HEK293 (cell line): ENCODE results near the gene ADIRF.

ENCODE experiments used
- HOXA7 ChIP-seq: sonication (generic); formaldehyde crosslinking; IDR thresholded peaks from 2 replicates; pipeline ENCODE4 v1.8.1; 2022; ENCODE audit warnings: missing genetic modification reagents, borderline replicate concordance
- OVOL3 ChIP-seq: fragments of 450-650 bp; formaldehyde crosslinking; IDR thresholded peaks from 2 replicates; pipeline ENCODE4 v1.5.1; 2016; ENCODE audit warnings: missing biosample characterization, missing genetic modification characterization
- PATZ1 ChIP-seq: fragments of 450-650 bp; formaldehyde crosslinking; IDR thresholded peaks from 2 replicates; pipeline ENCODE4 v1.5.1; 2016; ENCODE audit warnings: missing biosample characterization, missing genetic modification characterization
- PRDM2 ChIP-seq: fragments of 450-650 bp; formaldehyde crosslinking; IDR thresholded peaks from 2 replicates; pipeline ENCODE4 v1.5.1; 2016; ENCODE audit warnings: missing biosample characterization, missing genetic modification characterization, borderline replicate concordance
- YY1 ChIP-seq: fragments of 450-650 bp; formaldehyde crosslinking; IDR thresholded peaks from 2 replicates; pipeline ENCODE4 v1.5.1; 2018; ENCODE audit warnings: missing biosample characterization, missing genetic modification characterization
- ZBTB20 ChIP-seq: fragments of 450-650 bp; formaldehyde crosslinking; IDR thresholded peaks from 2 replicates; pipeline ENCODE4 v1.5.1; 2016; ENCODE audit warnings: missing biosample characterization, missing genetic modification characterization
- ZNF146 ChIP-seq: fragments of 450-650 bp; formaldehyde crosslinking; IDR thresholded peaks from 2 replicates; pipeline ENCODE4 v1.5.1; 2016; ENCODE audit warnings: missing biosample characterization, missing genetic modification characterization
- ZNF2 ChIP-seq: fragments of 450-650 bp; formaldehyde crosslinking; IDR thresholded peaks from 2 replicates; pipeline ENCODE4 v1.5.1; 2016; ENCODE audit warnings: missing biosample characterization, missing genetic modification characterization
- ZNF426 ChIP-seq: fragments of 450-650 bp; formaldehyde crosslinking; IDR thresholded peaks from 2 replicates; pipeline ENCODE4 v1.5.1; 2017; ENCODE audit warnings: missing biosample characterization, missing genetic modification characterization, mild to moderate bottlenecking, inconsistent platforms, moderate library complexity
- ZNF639 ChIP-seq: fragments of 450-650 bp; formaldehyde crosslinking; IDR thresholded peaks from 2 replicates; pipeline ENCODE4 v1.5.1; 2016; ENCODE audit warnings: missing biosample characterization, missing genetic modification characterization
- TF ChIP-seq, protein P1 (sequence below): fragments of 450-650 bp; formaldehyde crosslinking; IDR thresholded peaks from 2 replicates; pipeline ENCODE4 v1.5.1; 2016; ENCODE audit warnings: missing biosample characterization, missing genetic modification characterization
- TF ChIP-seq, protein P2 (sequence below): fragments of 450-650 bp; formaldehyde crosslinking; IDR thresholded peaks from 2 replicates; pipeline ENCODE4 v1.5.1; 2016; ENCODE audit warnings: missing biosample characterization, missing genetic modification characterization
- TF ChIP-seq, protein P3 (sequence below): fragments of 450-650 bp; formaldehyde crosslinking; IDR thresholded peaks from 2 replicates; pipeline ENCODE4 v1.5.1; 2017; ENCODE audit warnings: missing biosample characterization, mild to moderate bottlenecking, missing genetic modification characterization, moderate library complexity

GRCh38 chr10:86979977-86980448, 11.7 kb downstream of the ADIRF start:
- TF ChIP-seq, protein P1, sequence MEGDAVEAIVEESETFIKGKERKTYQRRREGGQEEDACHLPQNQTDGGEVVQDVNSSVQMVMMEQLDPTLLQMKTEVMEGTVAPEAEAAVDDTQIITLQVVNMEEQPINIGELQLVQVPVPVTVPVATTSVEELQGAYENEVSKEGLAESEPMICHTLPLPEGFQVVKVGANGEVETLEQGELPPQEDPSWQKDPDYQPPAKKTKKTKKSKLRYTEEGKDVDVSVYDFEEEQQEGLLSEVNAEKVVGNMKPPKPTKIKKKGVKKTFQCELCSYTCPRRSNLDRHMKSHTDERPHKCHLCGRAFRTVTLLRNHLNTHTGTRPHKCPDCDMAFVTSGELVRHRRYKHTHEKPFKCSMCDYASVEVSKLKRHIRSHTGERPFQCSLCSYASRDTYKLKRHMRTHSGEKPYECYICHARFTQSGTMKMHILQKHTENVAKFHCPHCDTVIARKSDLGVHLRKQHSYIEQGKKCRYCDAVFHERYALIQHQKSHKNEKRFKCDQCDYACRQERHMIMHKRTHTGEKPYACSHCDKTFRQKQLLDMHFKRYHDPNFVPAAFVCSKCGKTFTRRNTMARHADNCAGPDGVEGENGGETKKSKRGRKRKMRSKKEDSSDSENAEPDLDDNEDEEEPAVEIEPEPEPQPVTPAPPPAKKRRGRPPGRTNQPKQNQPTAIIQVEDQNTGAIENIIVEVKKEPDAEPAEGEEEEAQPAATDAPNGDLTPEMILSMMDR (tag by site-specific recombination), result no peak
- TF ChIP-seq PATZ1 (tag by site-specific recombination), result no peak
- TF ChIP-seq ZBTB20, result no peak
- TF ChIP-seq PRDM2 (tag by site-specific recombination), result no peak
- TF ChIP-seq ZNF426 (tag by site-specific recombination), result no peak
- TF ChIP-seq ZNF2, result no peak
- TF ChIP-seq YY1 (tag by site-specific recombination), result no peak
- TF ChIP-seq, protein P2, sequence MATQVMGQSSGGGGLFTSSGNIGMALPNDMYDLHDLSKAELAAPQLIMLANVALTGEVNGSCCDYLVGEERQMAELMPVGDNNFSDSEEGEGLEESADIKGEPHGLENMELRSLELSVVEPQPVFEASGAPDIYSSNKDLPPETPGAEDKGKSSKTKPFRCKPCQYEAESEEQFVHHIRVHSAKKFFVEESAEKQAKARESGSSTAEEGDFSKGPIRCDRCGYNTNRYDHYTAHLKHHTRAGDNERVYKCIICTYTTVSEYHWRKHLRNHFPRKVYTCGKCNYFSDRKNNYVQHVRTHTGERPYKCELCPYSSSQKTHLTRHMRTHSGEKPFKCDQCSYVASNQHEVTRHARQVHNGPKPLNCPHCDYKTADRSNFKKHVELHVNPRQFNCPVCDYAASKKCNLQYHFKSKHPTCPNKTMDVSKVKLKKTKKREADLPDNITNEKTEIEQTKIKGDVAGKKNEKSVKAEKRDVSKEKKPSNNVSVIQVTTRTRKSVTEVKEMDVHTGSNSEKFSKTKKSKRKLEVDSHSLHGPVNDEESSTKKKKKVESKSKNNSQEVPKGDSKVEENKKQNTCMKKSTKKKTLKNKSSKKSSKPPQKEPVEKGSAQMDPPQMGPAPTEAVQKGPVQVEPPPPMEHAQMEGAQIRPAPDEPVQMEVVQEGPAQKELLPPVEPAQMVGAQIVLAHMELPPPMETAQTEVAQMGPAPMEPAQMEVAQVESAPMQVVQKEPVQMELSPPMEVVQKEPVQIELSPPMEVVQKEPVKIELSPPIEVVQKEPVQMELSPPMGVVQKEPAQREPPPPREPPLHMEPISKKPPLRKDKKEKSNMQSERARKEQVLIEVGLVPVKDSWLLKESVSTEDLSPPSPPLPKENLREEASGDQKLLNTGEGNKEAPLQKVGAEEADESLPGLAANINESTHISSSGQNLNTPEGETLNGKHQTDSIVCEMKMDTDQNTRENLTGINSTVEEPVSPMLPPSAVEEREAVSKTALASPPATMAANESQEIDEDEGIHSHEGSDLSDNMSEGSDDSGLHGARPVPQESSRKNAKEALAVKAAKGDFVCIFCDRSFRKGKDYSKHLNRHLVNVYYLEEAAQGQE, result no peak
- no peak for TF ChIP-seq HOXA7 (CRISPR knock-in tag)
- no peak for TF ChIP-seq OVOL3 (tag by site-specific recombination)
- TF ChIP-seq, protein P3, sequence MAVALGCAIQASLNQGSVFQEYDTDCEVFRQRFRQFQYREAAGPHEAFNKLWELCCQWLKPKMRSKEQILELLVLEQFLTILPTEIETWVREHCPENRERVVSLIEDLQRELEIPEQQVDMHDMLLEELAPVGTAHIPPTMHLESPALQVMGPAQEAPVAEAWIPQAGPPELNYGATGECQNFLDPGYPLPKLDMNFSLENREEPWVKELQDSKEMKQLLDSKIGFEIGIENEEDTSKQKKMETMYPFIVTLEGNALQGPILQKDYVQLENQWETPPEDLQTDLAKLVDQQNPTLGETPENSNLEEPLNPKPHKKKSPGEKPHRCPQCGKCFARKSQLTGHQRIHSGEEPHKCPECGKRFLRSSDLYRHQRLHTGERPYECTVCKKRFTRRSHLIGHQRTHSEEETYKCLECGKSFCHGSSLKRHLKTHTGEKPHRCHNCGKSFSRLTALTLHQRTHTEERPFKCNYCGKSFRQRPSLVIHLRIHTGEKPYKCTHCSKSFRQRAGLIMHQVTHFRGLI (tag by site-specific recombination), result no peak
- TF ChIP-seq ZNF639 (tag by site-specific recombination), result no peak
- TF ChIP-seq ZNF146, result no peak
